ENCODE results near the gene PLA2R1. TPM values are rescaled to one million over a fixed set of nuclear protein-coding genes. Genes with fewer than 3 reads are reported as not detected.

The PLA2R1 gene
- total and polyA plus RNA-seq, 2 of the 4 experiments (the other 2 are of a cell fraction): 0.43 to 0.54 TPM

GRCh38 chr2:159925975-159926374 lies 136.4 kb downstream of the PLA2R1 start:
- dilution Hi-C loops (cut with HindIII; ENCODE audit: low sequenced_read_pairs, unreplicated experiment): no loop called here
- no peaks in the 10 kb centered on the region for H3K36me3 ChIP-seq (ENCODE audit: control insufficient read depth, insufficient read depth, low read length)

More at GRCh38 chr2:159925975-159926374, 136.4 kb downstream of the PLA2R1 start:
- H3K9me3 ChIP-seq (ENCODE audit: control insufficient read depth, insufficient read depth, low read length): peaks cover 3% of the 10 kb centered on the region
- H2BK120ac ChIP-seq (ENCODE audit: low read depth, low read length): no peak overlapping the region
- ChIA-PET CTCF (interaction anchor here (1.3 kb wide), 1 partner anchor 12 kb away, joined by 3 read pairs; no protein-coding TSS in a partner anchor), POLR2A (ENCODE audit: unreplicated experiment) (no interaction called here)
- H3K4me2 ChIP-seq (ENCODE audit: low read depth, low read length): no peak overlapping the region
- H2AFZ ChIP-seq (replicated peaks; ENCODE audit: low read length, poor library complexity): no peak overlapping the region
- H3K9me1 ChIP-seq (ENCODE audit: insufficient read depth, low read length): no peaks in the 10 kb centered on the region
- DNase-seq (no peak), ATAC-seq (ENCODE audit: low read depth) (no peak)
- BruUV-seq (replicated peaks): no TSS peak
- in situ Hi-C loops (cut with MboI; ENCODE audit: low sequenced_read_pairs) (no loop called here), intact Hi-C loops (cut with micrococcal nuclease) (no loop called here)
- no peak overlapping the region for H2AK9ac ChIP-seq (replicated peaks; ENCODE audit: low read depth, low read length, poor library complexity)
- H4K91ac ChIP-seq (ENCODE audit: insufficient read depth, low read depth, low read length): no peak overlapping the region
- H3K27ac ChIP-seq (ENCODE audit: insufficient read depth, low read length): no peak overlapping the region
- H2BK20ac ChIP-seq (ENCODE audit: low read depth, low read length): no peak overlapping the region
- no peaks in the 10 kb centered on the region for H3K79me1 ChIP-seq (ENCODE audit: low read depth in 1 of 2, low read length in 2 of 2)
- no peak overlapping the region for H3K18ac ChIP-seq (ENCODE audit: low read depth, low read length)
- H3K4me3 ChIP-seq (ENCODE audit: insufficient read depth, low read depth, low read length): no peak overlapping the region
- H4K8ac ChIP-seq (ENCODE audit: low read depth in 2 of 2, low read length in 2 of 2): no peak overlapping the region
- no peak overlapping the region for H2BK15ac ChIP-seq (ENCODE audit: low read depth, low read length)
- H3K9ac ChIP-seq (ENCODE audit: low read depth, low read length): no peak overlapping the region
- H4K20me1 ChIP-seq (ENCODE audit: insufficient read depth, low read length): no peaks in the 10 kb centered on the region
- no peak overlapping the region for H4K5ac ChIP-seq (ENCODE audit: low read depth, low read length)
- TF ChIP-seq NFE2L2 (IDR thresholded peaks at IDR 0.05; ENCODE audit: low read depth, low read length) (no peak), USF2 (IDR thresholded peaks at IDR 0.05; ENCODE audit: low read depth, low read length) (no peak), CTCF (conservative IDR thresholded peaks at IDR 0.05; ENCODE audit: low read depth, low read length) (no peak), POLR2A (IDR thresholded peaks at IDR 0.05; ENCODE audit: low read depth, low read length) (no peak), MXI1 (IDR thresholded peaks at IDR 0.05; ENCODE audit: borderline replicate concordance, low read depth, low read length) (no peak), FOS (IDR thresholded peaks at IDR 0.05; ENCODE audit: low read depth, low read length) (no peak), SMC3 (IDR thresholded peaks at IDR 0.05; ENCODE audit: low read depth, low read length) (no peak), RAD21 (IDR thresholded peaks at IDR 0.05; ENCODE audit: low read length) (no peak), MAFK (IDR thresholded peaks at IDR 0.05; ENCODE audit: low read depth, low read length) (no peak), ELK1 (IDR thresholded peaks at IDR 0.05; ENCODE audit: borderline replicate concordance, low read depth, low read length) (no peak), BHLHE40 (IDR thresholded peaks at IDR 0.05; ENCODE audit: low read depth, low read length) (no peak), MAZ (IDR thresholded peaks at IDR 0.05; ENCODE audit: borderline replicate concordance, low read depth, low read length) (no peak), CEBPB (IDR thresholded peaks at IDR 0.05; ENCODE audit: low read depth, low read length) (no peak), CHD1 (IDR thresholded peaks at IDR 0.05; ENCODE audit: low read depth, low read length) (no peak), RCOR1 (IDR thresholded peaks at IDR 0.05; ENCODE audit: insufficient replicate concordance, low read length) (no peak), RFX5 (IDR thresholded peaks at IDR 0.05; ENCODE audit: low read depth, low read length) (no peak)
- H2BK5ac ChIP-seq (ENCODE audit: low read depth, low read length, poor library complexity, severe bottlenecking): no peak overlapping the region
- no peak overlapping the region for H3K14ac ChIP-seq (replicated peaks; ENCODE audit: low read depth, low read length)
- peaks cover 13% of the 10 kb centered on the region for H3K27me3 ChIP-seq (ENCODE audit: control insufficient read depth, insufficient read depth, low read length)
- H2AK5ac ChIP-seq (ENCODE audit: low read depth, low read length): no peak overlapping the region
- no peaks in the 10 kb centered on the region for H3K4me1 ChIP-seq (ENCODE audit: control insufficient read depth, insufficient read depth, low read length)
- H3K56ac ChIP-seq (ENCODE audit: extremely low read depth, insufficient read depth, low read length): no peak overlapping the region
- no CpG with 5 or more reads among the region's 3 CpGs for WGBS, 2 experiments (ENCODE audit: extremely low coverage in 2 of 2, insufficient read length in 1 of 2)
- H3K23ac ChIP-seq (ENCODE audit: low read depth, low read length): no peak overlapping the region
- no peak overlapping the region for H3K4ac ChIP-seq (ENCODE audit: low read depth, low read length)
